Smooth muscle cell (in vitro differentiated cells): Measurements from ENCODE around the gene PFDN1. TPM values are rescaled to one million over a fixed set of nuclear protein-coding genes. Genes with fewer than 3 reads are reported as not detected.

Source experiments
- DNase-seq: peaks from one replicate; lab custom pipeline; 2025; ENCODE audit not compliant: unreplicated experiment; lab: John Stamatoyannopoulos, UW
- H2AFZ ChIP-seq: fragments of 200-600 bp; sonication (generic); 2 replicates; pipeline ENCODE4 v1.6.0; 2016; ENCODE audit warnings: antibody characterized with exemption, low read depth, mild to moderate bottlenecking
- H3F3A ChIP-seq: fragments of 200-600 bp; sonication (generic); 2 replicates; pipeline ENCODE4 v1.6.0; 2017; ENCODE audit warnings: antibody characterized with exemption, low read depth
- H3K27ac ChIP-seq: fragments of 200-600 bp; sonication (generic); 2 replicates; pipeline ENCODE4 v1.5.1; 2016; ENCODE audit warnings: low read depth, mild to moderate bottlenecking
- H3K27me3 ChIP-seq: fragments of 200-600 bp; sonication (generic); 2 replicates; pipeline ENCODE4 v1.6.1; 2016; ENCODE audit warnings: low read depth, mild to moderate bottlenecking
- H3K36me3 ChIP-seq: fragments of 200-600 bp; sonication (generic); 2 replicates; pipeline ENCODE4 v1.5.1; 2016; ENCODE audit warnings: low read depth
- H3K4me1 ChIP-seq: fragments of 200-600 bp; sonication (generic); 2 replicates; pipeline ENCODE4 v1.5.1; 2016; ENCODE audit warnings: low read depth
- H3K4me2 ChIP-seq: fragments of 200-600 bp; sonication (generic); 2 replicates; pipeline ENCODE4 v1.6.0; 2016; ENCODE audit warnings: mild to moderate bottlenecking
- H3K4me3 ChIP-seq: fragments of 200-600 bp; sonication (generic); 2 replicates; pipeline ENCODE4 v1.5.1; 2016; ENCODE audit warnings: mild to moderate bottlenecking
- H3K79me2 ChIP-seq: fragments of 200-600 bp; sonication (generic); 2 replicates; pipeline ENCODE4 v1.6.0; 2016; ENCODE audit warnings: low read depth, mild to moderate bottlenecking
- H3K9ac ChIP-seq: fragments of 200-600 bp; sonication (generic); 2 replicates; pipeline ENCODE4 v1.6.0; 2016; ENCODE audit warnings: low read depth
- H3K9me3 ChIP-seq: fragments of 200-600 bp; sonication (generic); replicated peaks from 2 replicates; pipeline ENCODE4 v1.5.1; 2016; ENCODE audit warnings: low read depth
- H4K20me1 ChIP-seq: fragments of 200-600 bp; sonication (generic); 2 replicates; pipeline ENCODE4 v1.6.0; 2016; ENCODE audit warnings: low read depth
- WGBS: methylation state at CpG from one replicate; pipeline ENCODE4 v1.1.7; 2016; ENCODE audit warnings: low lambda C conversion rate; 5-methylcytosine and 5-hydroxymethylcytosine counted together
- polyA plus RNA-seq: library from polyadenylated mRNA; unstranded; fragments of >200 nt; fragmentation: Nextera tagmentation; extraction: Ambion mirVana; gene quantifications from 2 replicates; pipeline ENCODE4 v1.2.1, GENCODE V29; 2016
- total RNA-seq: library from RNA; depleted of rRNA; stranded (reverse); fragments of >200 nt; gene quantifications from 2 replicates; pipeline ENCODE4 v1.2.3, GENCODE V29; 2014
- TF ChIP-seq, protein P1 (sequence below): fragments of 200-600 bp; sonication (generic); IDR thresholded peaks from 2 replicates; pipeline ENCODE4 v1.5.1; 2017; ENCODE audit warnings: borderline replicate concordance, mild to moderate bottlenecking, antibody characterized with exemption; ENCODE audit not compliant: insufficient read depth, poor library complexity, severe bottlenecking

Gene PFDN1
- total and polyA plus RNA-seq, 2 experiments from 2014 or later, result 145 to 154 TPM

DNA sequence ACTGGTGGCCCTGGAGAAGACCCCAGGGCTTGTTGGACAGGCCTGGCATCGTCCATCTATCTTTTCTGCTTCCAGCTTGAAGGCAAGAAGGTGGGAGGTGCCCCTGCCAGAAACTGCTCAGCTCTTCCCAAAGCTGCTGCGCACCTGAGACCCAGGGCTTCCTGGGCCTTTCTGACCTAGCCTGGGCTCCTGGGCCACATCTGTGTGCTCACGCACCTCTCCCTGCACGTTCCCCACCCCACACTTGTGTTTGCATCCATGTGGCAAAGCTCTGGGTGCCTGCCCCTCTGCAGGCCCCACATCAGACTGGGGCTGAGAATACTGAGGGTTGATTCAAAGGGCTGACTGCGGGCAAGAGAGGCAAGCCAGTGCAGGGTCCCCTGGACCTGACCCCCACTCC lies 63.4 kb downstream of the PFDN1 start:
- Histone ChIP-seq H3K27ac (no peak overlapping the region), H2AFZ (no peak overlapping the region), H3K4me3 (no peak overlapping the region), H3F3A (no peaks in the 10 kb centered on the region), H3K9me3 (no peaks in the 10 kb centered on the region), H4K20me1 (peaks cover 4% of the 10 kb centered on the region), H3K36me3 (no peaks in the 10 kb centered on the region), H3K4me2 (no peak overlapping the region), H3K9ac (no peak overlapping the region), H3K27me3 (no peaks in the 10 kb centered on the region), H3K79me2 (no peaks in the 10 kb centered on the region), H3K4me1 (peaks cover 8% of the 10 kb centered on the region)
- 78% methylated on average over 5 of the region's 5 CpGs for WGBS
- no peak for DNase-seq
- TF ChIP-seq, protein P1, sequence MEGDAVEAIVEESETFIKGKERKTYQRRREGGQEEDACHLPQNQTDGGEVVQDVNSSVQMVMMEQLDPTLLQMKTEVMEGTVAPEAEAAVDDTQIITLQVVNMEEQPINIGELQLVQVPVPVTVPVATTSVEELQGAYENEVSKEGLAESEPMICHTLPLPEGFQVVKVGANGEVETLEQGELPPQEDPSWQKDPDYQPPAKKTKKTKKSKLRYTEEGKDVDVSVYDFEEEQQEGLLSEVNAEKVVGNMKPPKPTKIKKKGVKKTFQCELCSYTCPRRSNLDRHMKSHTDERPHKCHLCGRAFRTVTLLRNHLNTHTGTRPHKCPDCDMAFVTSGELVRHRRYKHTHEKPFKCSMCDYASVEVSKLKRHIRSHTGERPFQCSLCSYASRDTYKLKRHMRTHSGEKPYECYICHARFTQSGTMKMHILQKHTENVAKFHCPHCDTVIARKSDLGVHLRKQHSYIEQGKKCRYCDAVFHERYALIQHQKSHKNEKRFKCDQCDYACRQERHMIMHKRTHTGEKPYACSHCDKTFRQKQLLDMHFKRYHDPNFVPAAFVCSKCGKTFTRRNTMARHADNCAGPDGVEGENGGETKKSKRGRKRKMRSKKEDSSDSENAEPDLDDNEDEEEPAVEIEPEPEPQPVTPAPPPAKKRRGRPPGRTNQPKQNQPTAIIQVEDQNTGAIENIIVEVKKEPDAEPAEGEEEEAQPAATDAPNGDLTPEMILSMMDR, result no peak

DNA sequence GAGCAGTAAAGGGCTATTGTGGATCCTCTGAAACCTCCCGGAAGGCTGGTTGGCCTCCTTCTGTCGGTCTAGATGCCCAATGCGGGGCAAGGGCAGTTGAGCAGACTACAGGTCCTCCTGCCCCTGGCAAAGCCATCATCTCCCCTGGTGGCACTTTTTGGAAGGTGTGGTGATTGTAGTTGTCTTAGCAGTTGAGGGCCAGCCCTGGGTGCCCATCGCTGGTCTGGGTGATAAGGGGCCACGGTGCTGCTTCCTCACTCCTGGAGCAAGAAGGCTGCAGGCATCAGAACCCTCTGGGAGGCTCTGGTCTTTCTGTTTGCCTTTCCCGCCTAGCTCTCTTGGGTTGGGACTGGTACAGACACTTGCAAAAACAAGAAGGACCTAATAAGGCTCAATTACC lies 64.1 kb downstream of the PFDN1 start:
- Histone ChIP-seq H3K27me3 (no peaks in the 10 kb centered on the region), H3K4me3 (no peak overlapping the region), H3K9ac (no peak overlapping the region), H3K36me3 (no peaks in the 10 kb centered on the region), H3K9me3 (no peaks in the 10 kb centered on the region), H3K4me2 (no peak overlapping the region), H2AFZ (no peak overlapping the region), H4K20me1 (peaks cover 4% of the 10 kb centered on the region), H3K79me2 (no peaks in the 10 kb centered on the region), H3K27ac (no peak overlapping the region), H3K4me1 (peaks cover 8% of the 10 kb centered on the region), H3F3A (no peaks in the 10 kb centered on the region)
- no peak for DNase-seq
- TF ChIP-seq, protein P1, result no peak
- WGBS, result 92% methylated on average over 6 of the region's 6 CpGs

DNA sequence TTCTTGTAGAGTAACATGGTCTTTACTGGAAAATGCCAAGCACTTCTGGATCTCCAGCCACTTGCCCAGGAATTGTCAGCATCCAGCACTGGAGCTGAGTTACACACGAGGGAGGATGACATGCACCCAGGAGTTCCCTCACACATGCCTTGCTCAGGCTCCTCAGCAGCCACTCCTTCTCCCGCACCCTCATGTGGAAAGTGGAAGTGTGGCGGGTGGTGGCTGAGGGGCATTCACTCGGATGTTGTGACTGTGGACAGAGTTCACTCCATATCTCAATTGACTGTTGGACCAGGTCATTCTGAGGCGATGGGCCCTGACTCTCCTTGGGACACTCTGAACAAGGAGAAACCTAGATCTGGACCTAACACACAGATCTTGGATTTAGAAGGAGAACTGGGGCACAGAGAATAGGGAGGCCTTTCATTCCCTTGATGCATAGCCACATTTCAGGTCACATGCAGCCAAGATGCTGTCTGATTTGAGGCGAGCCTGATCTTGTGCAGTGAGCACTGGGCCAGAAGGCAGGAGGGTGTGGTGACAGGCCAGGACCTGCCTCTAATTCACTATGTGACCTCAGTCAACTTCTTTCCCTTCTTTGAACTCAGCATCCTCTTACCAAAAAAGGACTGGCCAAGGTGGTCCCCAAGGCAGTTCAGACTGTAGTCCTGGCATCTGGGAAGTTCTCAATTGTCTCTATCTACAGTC lies 65.9 kb downstream of the PFDN1 start:
- Histone ChIP-seq H2AFZ (no peak overlapping the region), H3K27ac (no peak overlapping the region), H3K4me3 (no peak overlapping the region), H3K36me3 (no peaks in the 10 kb centered on the region), H3K4me2 (no peak overlapping the region), H4K20me1 (peaks cover 4% of the 10 kb centered on the region), H3F3A (no peaks in the 10 kb centered on the region), H3K79me2 (no peaks in the 10 kb centered on the region), H3K9ac (no peak overlapping the region), H3K4me1 (peaks cover 8% of the 10 kb centered on the region), H3K9me3 (no peaks in the 10 kb centered on the region), H3K27me3 (no peaks in the 10 kb centered on the region)
- 93% methylated on average over 6 of the region's 6 CpGs for WGBS
- TF ChIP-seq, protein P1, result no peak
- no peak for DNase-seq
